ENCODE data around the gene PLCH1.

GRCh38 chr3:155334215-155334913 lies 410.5 kb downstream of the PLCH1 start:
- TF ChIP-seq, protein P1, sequence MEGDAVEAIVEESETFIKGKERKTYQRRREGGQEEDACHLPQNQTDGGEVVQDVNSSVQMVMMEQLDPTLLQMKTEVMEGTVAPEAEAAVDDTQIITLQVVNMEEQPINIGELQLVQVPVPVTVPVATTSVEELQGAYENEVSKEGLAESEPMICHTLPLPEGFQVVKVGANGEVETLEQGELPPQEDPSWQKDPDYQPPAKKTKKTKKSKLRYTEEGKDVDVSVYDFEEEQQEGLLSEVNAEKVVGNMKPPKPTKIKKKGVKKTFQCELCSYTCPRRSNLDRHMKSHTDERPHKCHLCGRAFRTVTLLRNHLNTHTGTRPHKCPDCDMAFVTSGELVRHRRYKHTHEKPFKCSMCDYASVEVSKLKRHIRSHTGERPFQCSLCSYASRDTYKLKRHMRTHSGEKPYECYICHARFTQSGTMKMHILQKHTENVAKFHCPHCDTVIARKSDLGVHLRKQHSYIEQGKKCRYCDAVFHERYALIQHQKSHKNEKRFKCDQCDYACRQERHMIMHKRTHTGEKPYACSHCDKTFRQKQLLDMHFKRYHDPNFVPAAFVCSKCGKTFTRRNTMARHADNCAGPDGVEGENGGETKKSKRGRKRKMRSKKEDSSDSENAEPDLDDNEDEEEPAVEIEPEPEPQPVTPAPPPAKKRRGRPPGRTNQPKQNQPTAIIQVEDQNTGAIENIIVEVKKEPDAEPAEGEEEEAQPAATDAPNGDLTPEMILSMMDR (IDR thresholded peaks at IDR 0.05), result no peak
- no peak for TF ChIP-seq POLR2A (IDR thresholded peaks at IDR 0.05)
- TF ChIP-seq POLR2AphosphoS5 (IDR thresholded peaks at IDR 0.05), result no peak
- TF ChIP-seq EP300 (IDR thresholded peaks at IDR 0.05), result no peak
